ENCODE results near the gene HPDL.

Gene HPDL

DNA sequence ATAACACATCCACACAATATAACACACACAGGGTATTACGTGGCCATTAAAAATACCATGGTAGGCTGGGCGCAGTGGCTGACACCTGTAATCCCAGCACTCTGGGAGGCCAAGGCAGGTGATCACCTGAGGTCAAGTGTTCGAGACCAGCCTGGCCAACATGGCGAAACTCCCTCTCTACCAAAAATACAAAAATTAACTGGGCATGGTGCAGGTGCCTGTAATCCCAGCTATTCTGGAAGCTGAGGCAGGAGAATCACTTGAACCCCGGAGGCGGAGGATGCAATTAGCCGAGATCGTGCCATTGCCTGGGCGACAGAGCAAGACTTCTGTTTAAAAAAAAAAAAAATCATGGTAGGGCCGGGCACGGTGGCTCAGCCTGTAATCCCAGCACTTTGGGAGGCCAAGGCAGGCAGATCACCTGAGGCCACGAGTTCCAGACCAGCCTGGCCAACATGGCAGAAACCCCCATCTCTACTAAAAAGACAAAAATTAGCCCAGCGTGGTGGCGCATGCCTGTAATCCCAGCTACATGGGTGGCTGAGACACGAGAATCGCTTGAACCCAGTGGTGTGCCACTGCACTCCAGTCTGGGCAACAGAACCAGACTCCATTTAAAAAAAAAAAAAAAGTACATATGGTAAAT lies 24.1 kb upstream of the HPDL start:
- peak overlapping the region in 1 of 2 donors; percentile 80 for H3K27ac ChIP-seq (ENCODE audit: low read depth in 2 of 2, low read length in 2 of 2)
- H3K27me3 ChIP-seq (ENCODE audit: control insufficient read depth in 2 of 2, insufficient read depth in 2 of 2, low read length in 2 of 2), result no peaks in the 10 kb centered on the region
- H3K9me3 ChIP-seq (ENCODE audit: control insufficient read depth in 2 of 2, low read length in 2 of 2), result no peaks in the 10 kb centered on the region
- H3K4me3 ChIP-seq (ENCODE audit: low read length in 2 of 2), result peak overlapping the region; percentile 64 to 82
- H3K9ac ChIP-seq (ENCODE audit: low read depth in 1 of 2, low read length in 2 of 2), result peak overlapping the region; percentile 75 to 80
- H3K36me3 ChIP-seq (ENCODE audit: control insufficient read depth in 2 of 2, insufficient read depth in 2 of 2, low read length in 2 of 2), result no peaks in the 10 kb centered on the region
- H3K4me1 ChIP-seq (ENCODE audit: control insufficient read depth in 2 of 2, insufficient read depth in 2 of 2, low read length in 2 of 2), result peaks cover 9 to 14% of the 10 kb centered on the region in 2 donors

DNA sequence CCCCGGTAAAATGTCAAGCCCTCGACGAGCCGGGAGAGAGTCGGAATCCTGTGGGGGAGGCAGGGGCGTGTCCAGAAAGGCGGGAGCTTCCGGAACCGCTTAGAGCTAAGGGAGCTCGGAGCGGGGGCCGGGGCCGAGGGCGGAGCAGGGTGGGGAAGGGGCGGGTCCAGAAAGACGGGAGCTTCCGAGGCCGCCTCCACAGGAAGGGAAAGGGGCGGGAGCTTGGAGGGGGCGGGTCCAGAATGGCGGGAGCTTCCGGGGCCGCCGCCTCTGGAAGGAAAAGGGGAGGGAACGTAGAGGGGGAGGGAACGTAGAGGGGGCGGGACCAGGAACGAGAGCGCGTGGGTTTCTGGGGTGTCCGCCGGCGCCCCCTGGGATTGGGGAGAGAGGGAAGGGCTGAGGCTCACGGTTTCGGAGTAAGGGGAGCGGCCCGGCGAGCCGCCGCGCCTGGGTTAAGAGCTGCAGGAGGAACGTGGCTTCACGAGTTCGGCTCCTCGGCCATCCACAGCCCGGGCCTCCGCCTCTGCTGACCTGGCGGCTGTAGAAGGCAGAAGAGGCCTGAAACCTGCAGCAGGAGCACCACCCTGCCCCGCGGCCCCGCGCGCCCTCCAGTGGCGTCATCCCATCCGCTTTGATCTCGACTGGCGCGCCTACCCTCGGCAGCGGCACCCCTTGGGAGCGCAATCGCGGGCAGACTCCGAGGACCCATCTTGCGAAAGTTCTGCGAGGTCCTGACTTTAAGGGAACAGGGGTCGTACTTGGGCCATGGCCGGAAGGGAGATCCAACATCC lies 23.0 kb upstream of the HPDL start:
- H3K27me3 ChIP-seq (ENCODE audit: control insufficient read depth in 2 of 2, insufficient read depth in 2 of 2, low read length in 2 of 2), result no peaks in the 10 kb centered on the region
- peak overlapping the region; percentile 80 to 86 for H3K9ac ChIP-seq (ENCODE audit: low read depth in 1 of 2, low read length in 2 of 2)

DNA sequence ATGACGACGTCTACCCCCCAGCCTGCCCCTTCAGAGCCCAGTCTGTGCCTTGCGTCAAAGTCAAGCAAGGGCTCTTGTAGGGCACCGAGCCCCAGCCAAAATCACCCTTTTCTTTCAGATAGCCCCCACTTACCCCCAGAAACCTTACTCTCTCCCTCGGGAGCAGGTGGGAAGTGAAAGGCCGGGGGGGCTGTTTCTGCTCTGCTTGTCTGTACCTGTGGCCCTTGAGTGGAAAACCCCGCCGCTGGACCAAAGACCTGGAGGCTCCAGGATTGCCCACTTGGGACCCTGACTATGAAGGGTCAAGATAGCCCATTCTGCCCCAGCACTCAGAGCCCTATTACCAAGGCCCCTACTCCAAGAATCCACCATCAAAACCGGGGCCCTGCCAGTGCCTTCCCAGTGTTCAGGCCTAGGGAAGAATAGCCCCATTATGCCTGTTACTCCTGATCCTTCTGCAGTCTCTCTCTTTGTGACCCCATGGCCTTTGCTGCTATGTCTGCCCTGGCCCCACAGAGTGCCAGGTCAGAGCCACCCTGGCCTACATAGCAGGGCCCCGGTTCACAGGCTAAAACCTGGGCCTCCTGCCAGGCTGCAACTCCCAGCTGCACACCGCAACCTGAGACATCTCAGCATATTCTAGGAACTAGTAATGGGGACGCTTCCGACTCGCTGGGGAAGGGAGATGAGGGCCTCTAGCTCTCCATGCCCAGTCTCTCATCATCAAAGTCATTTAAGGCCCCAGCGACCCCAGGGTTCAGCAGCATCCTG lies 22.2 kb upstream of the HPDL start:
- Histone ChIP-seq H3K27ac (ENCODE audit: low read depth in 2 of 2, low read length in 2 of 2) (peak overlapping the region; percentile 85 to 94), H3K4me1 (ENCODE audit: control insufficient read depth in 2 of 2, insufficient read depth in 2 of 2, low read length in 2 of 2) (peaks cover 9 to 14% of the 10 kb centered on the region in 2 donors), H3K9me3 (ENCODE audit: control insufficient read depth in 2 of 2, low read length in 2 of 2) (no peaks in the 10 kb centered on the region), H3K9ac (ENCODE audit: low read depth in 1 of 2, low read length in 2 of 2) (peak overlapping the region; percentile 78 to 86), H3K4me3 (ENCODE audit: low read length in 2 of 2) (peak overlapping the region; percentile 86 to 91), H3K27me3 (ENCODE audit: control insufficient read depth in 2 of 2, insufficient read depth in 2 of 2, low read length in 2 of 2) (no peaks in the 10 kb centered on the region), H3K36me3 (ENCODE audit: control insufficient read depth in 2 of 2, insufficient read depth in 2 of 2, low read length in 2 of 2) (no peaks in the 10 kb centered on the region)

More for the DNA sequence above, 23.0 kb upstream of the HPDL start:
- peak overlapping the region; percentile 86 to 91 for H3K4me3 ChIP-seq (ENCODE audit: low read length in 2 of 2)
- H3K27ac ChIP-seq (ENCODE audit: low read depth in 2 of 2, low read length in 2 of 2), result peak overlapping the region; percentile 85 to 94
- no peaks in the 10 kb centered on the region for H3K36me3 ChIP-seq (ENCODE audit: control insufficient read depth in 2 of 2, insufficient read depth in 2 of 2, low read length in 2 of 2)
- H3K4me1 ChIP-seq (ENCODE audit: control insufficient read depth in 2 of 2, insufficient read depth in 2 of 2, low read length in 2 of 2), result peaks cover 9 to 14% of the 10 kb centered on the region in 2 donors
- H3K9me3 ChIP-seq (ENCODE audit: control insufficient read depth in 2 of 2, low read length in 2 of 2), result no peaks in the 10 kb centered on the region

DNA sequence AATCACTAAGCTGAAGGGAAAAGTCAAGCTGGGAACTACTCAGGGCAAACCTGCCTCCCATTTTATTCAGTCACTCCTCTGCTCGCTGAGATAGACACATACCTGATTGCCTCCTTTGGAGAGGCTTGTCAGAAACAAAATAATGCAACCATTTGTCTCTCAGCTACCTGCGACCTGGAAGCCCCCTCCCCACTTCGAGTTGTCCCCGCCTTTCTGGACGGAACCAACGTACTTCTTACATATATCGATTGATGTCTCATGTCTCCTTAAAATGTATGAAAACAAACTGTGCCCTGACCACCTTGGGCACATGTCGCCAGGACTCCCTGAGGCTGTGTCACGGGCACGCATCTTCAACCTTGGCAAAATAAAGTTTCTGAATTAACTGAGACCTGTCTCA lies 21.5 kb upstream of the HPDL start:
- H3K9me3 ChIP-seq (ENCODE audit: control insufficient read depth in 2 of 2, low read length in 2 of 2), result no peaks in the 10 kb centered on the region
- H3K4me3 ChIP-seq (ENCODE audit: low read length in 2 of 2), result no peak overlapping the region
- no peaks in the 10 kb centered on the region for H3K36me3 ChIP-seq (ENCODE audit: control insufficient read depth in 2 of 2, insufficient read depth in 2 of 2, low read length in 2 of 2)
- H3K9ac ChIP-seq (ENCODE audit: low read depth in 1 of 2, low read length in 2 of 2), result no peak overlapping the region
- H3K27ac ChIP-seq (ENCODE audit: low read depth in 2 of 2, low read length in 2 of 2), result peak overlapping the region in 1 of 2 donors; percentile 94
- H3K4me1 ChIP-seq (ENCODE audit: control insufficient read depth in 2 of 2, insufficient read depth in 2 of 2, low read length in 2 of 2), result peaks cover 9 to 14% of the 10 kb centered on the region in 2 donors
- no peaks in the 10 kb centered on the region for H3K27me3 ChIP-seq (ENCODE audit: control insufficient read depth in 2 of 2, insufficient read depth in 2 of 2, low read length in 2 of 2)

- no peak overlapping the region for H3K4me3 ChIP-seq (ENCODE audit: low read length in 2 of 2)
- peaks cover 9 to 14% of the 10 kb centered on the region in 2 donors for H3K4me1 ChIP-seq (ENCODE audit: control insufficient read depth in 2 of 2, insufficient read depth in 2 of 2, low read length in 2 of 2)
- no peak overlapping the region for H3K9ac ChIP-seq (ENCODE audit: low read depth in 1 of 2, low read length in 2 of 2)
- H3K27me3 ChIP-seq (ENCODE audit: control insufficient read depth in 2 of 2, insufficient read depth in 2 of 2, low read length in 2 of 2), result no peaks in the 10 kb centered on the region
- no peak overlapping the region for H3K27ac ChIP-seq (ENCODE audit: low read depth in 2 of 2, low read length in 2 of 2)
- H3K9me3 ChIP-seq (ENCODE audit: control insufficient read depth in 2 of 2, low read length in 2 of 2), result no peaks in the 10 kb centered on the region
- H3K36me3 ChIP-seq (ENCODE audit: control insufficient read depth in 2 of 2, insufficient read depth in 2 of 2, low read length in 2 of 2), result no peaks in the 10 kb centered on the region
Observed at GRCh38 chr1:45306319-45306718, 20.4 kb upstream of the HPDL start.

DNA sequence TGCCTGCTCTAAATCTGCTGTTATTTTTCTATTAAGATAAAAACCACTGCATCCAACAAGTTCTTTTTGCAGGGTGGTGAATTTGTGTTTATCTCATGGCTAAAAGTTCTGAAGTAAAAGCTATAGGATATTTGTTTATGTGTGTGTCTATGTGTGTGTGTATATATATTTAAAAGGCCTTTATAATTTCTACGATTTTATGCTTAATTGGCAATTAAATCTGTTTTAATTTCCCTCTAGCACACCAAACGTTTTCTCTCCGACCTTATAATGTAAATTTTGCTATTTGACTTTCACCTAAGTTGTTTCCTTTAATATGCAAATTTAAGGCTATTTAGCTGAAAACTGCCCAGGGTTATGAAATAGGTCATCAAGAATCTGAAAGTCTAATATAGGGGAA lies 19.8 kb upstream of the HPDL start:
- no peak overlapping the region for H3K4me3 ChIP-seq (ENCODE audit: low read length in 2 of 2)
- H3K9ac ChIP-seq (ENCODE audit: low read depth in 1 of 2, low read length in 2 of 2), result no peak overlapping the region
- H3K9me3 ChIP-seq (ENCODE audit: control insufficient read depth in 2 of 2, low read length in 2 of 2), result no peaks in the 10 kb centered on the region
- no peaks in the 10 kb centered on the region for H3K27me3 ChIP-seq (ENCODE audit: control insufficient read depth in 2 of 2, insufficient read depth in 2 of 2, low read length in 2 of 2)
- H3K36me3 ChIP-seq (ENCODE audit: control insufficient read depth in 2 of 2, insufficient read depth in 2 of 2, low read length in 2 of 2), result no peaks in the 10 kb centered on the region
- no peak overlapping the region for H3K27ac ChIP-seq (ENCODE audit: low read depth in 2 of 2, low read length in 2 of 2)
- H3K4me1 ChIP-seq (ENCODE audit: control insufficient read depth in 2 of 2, insufficient read depth in 2 of 2, low read length in 2 of 2), result peaks cover 9 to 14% of the 10 kb centered on the region in 2 donors

- Histone ChIP-seq H3K9ac (ENCODE audit: low read depth in 1 of 2, low read length in 2 of 2) (no peak overlapping the region), H3K4me3 (ENCODE audit: low read length in 2 of 2) (no peak overlapping the region), H3K36me3 (ENCODE audit: control insufficient read depth in 2 of 2, insufficient read depth in 2 of 2, low read length in 2 of 2) (no peaks in the 10 kb centered on the region), H3K4me1 (ENCODE audit: control insufficient read depth in 2 of 2, insufficient read depth in 2 of 2, low read length in 2 of 2) (no peaks in the 10 kb centered on the region), H3K27ac (ENCODE audit: low read depth in 2 of 2, low read length in 2 of 2) (no peak overlapping the region), H3K9me3 (ENCODE audit: control insufficient read depth in 2 of 2, low read length in 2 of 2) (no peaks in the 10 kb centered on the region), H3K27me3 (ENCODE audit: control insufficient read depth in 2 of 2, insufficient read depth in 2 of 2, low read length in 2 of 2) (no peaks in the 10 kb centered on the region)
Observed at GRCh38 chr1:45314266-45314665, 12.4 kb upstream of the HPDL start.

DNA sequence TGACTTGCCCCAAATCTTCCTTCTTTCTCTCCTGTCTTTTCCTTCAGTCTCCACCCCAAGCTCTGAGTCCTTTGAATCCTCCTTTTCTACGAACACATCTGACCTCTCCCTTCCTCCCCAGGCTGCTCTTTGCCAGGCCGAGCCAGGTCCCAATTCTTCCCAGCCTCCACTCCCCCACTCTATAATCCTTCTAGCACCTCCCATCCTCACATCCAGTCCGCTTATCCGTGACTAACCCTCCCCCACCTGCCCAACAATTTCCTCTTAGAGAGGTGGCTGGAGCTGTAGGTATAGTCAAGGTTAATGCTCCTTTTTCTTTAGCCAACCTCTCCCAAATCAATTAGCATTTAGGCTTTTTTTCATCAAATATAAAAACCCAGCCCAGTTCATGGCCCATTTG lies 9.5 kb upstream of the HPDL start:
- Histone ChIP-seq H3K27me3 (ENCODE audit: control insufficient read depth in 2 of 2, insufficient read depth in 2 of 2, low read length in 2 of 2) (no peaks in the 10 kb centered on the region), H3K4me3 (ENCODE audit: low read length in 2 of 2) (no peak overlapping the region), H3K9me3 (ENCODE audit: control insufficient read depth in 2 of 2, low read length in 2 of 2) (no peaks in the 10 kb centered on the region), H3K9ac (ENCODE audit: low read depth in 1 of 2, low read length in 2 of 2) (no peak overlapping the region), H3K27ac (ENCODE audit: low read depth in 2 of 2, low read length in 2 of 2) (no peak overlapping the region), H3K36me3 (ENCODE audit: control insufficient read depth in 2 of 2, insufficient read depth in 2 of 2, low read length in 2 of 2) (no peaks in the 10 kb centered on the region), H3K4me1 (ENCODE audit: control insufficient read depth in 2 of 2, insufficient read depth in 2 of 2, low read length in 2 of 2) (peaks cover 0 to 3% of the 10 kb centered on the region in 2 donors)

DNA sequence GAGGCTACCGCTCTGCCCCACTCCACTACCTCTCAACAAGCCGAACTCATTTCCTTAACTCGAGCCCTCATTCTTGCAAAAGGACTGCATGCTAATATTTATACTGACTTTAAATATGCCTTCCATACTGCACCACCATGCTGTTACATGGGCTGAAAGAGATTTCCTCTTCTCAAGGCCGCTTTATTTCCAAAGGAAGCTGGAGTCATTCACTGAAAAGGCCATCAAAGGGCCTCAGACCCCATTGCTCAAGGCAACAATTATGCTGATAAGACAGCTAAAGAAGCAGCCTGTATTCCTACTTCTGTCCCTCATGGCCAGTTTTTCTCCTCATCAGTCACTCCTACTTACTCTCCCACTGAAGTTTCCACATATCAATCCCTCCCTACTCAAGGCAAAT lies 6.9 kb upstream of the HPDL start:
- Histone ChIP-seq H3K4me3 (ENCODE audit: low read length in 2 of 2) (no peak overlapping the region), H3K4me1 (ENCODE audit: control insufficient read depth in 2 of 2, insufficient read depth in 2 of 2, low read length in 2 of 2) (peaks cover 0 to 3% of the 10 kb centered on the region in 2 donors), H3K36me3 (ENCODE audit: control insufficient read depth in 2 of 2, insufficient read depth in 2 of 2, low read length in 2 of 2) (no peaks in the 10 kb centered on the region), H3K27me3 (ENCODE audit: control insufficient read depth in 2 of 2, insufficient read depth in 2 of 2, low read length in 2 of 2) (no peaks in the 10 kb centered on the region), H3K9me3 (ENCODE audit: control insufficient read depth in 2 of 2, low read length in 2 of 2) (no peaks in the 10 kb centered on the region), H3K9ac (ENCODE audit: low read depth in 1 of 2, low read length in 2 of 2) (no peak overlapping the region), H3K27ac (ENCODE audit: low read depth in 2 of 2, low read length in 2 of 2) (no peak overlapping the region)

DNA sequence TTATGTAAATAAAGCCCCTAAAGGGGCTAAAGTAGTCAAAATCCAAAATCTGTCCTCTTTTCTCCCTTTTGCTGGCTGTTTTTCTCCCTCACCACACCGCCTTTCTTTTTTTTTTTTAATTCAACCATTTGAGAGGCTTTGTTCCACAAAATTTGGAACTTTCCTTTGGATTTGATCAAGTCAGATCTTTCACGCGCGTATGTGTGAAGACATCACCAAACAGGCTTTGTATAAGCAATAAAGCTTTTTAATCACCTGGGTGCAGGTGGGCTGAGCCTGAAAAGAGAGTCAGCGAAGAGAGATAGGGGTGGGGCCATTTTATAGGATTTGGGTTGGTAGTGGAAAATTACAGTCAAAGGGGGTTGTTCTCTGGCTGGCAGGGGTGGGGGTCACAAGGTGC lies 5.3 kb upstream of the HPDL start:
- H3K4me1 ChIP-seq (ENCODE audit: control insufficient read depth in 2 of 2, insufficient read depth in 2 of 2, low read length in 2 of 2), result peaks cover 3 to 7% of the 10 kb centered on the region in 2 donors
- no peaks in the 10 kb centered on the region for H3K9me3 ChIP-seq (ENCODE audit: control insufficient read depth in 2 of 2, low read length in 2 of 2)
- no peaks in the 10 kb centered on the region for H3K36me3 ChIP-seq (ENCODE audit: control insufficient read depth in 2 of 2, insufficient read depth in 2 of 2, low read length in 2 of 2)
- H3K27me3 ChIP-seq (ENCODE audit: control insufficient read depth in 2 of 2, insufficient read depth in 2 of 2, low read length in 2 of 2), result no peaks in the 10 kb centered on the region
- no peak overlapping the region for H3K27ac ChIP-seq (ENCODE audit: low read depth in 2 of 2, low read length in 2 of 2)
- no peak overlapping the region for H3K4me3 ChIP-seq (ENCODE audit: low read length in 2 of 2)
- no peak overlapping the region for H3K9ac ChIP-seq (ENCODE audit: low read depth in 1 of 2, low read length in 2 of 2)
